Astrocyte (in vitro differentiated cells and primary cell): Measurements from ENCODE around the gene MAJIN.

Experiments used
- CTCF ChIP-seq: IDR thresholded peaks from 2 replicates; pipeline ENCODE4 v1.5.1; 2011; ENCODE audit warnings: low read depth, mild to moderate bottlenecking, inconsistent platforms, low read length, moderate library complexity; ENCODE audit not compliant: insufficient read depth
- EZH2 ChIP-seq: IDR thresholded peaks from 2 replicates; pipeline ENCODE4 v1.6.1; 2012; ENCODE audit warnings: mild to moderate bottlenecking, low read length, inconsistent platforms; ENCODE audit not compliant: insufficient read depth

GRCh38 chr11:65014726-65015227, 42.9 kb upstream of the MAJIN start:
- TF ChIP-seq CTCF = no peak
- TF ChIP-seq EZH2 = no peak
